Panc1 (cell line): Measurements from ENCODE around the gene ASCL2. TPM values are rescaled to one million over a fixed set of nuclear protein-coding genes. Genes with fewer than 3 reads are reported as not detected.

ENCODE experiments used
- ATAC-seq: fragments of 200-7000 bp; cut with Tn5 transposase; 2 replicates; pipeline ENCODE4 v1.9.1; 2020; ENCODE audit warnings: mild to moderate bottlenecking, moderate library complexity
- BruUV-seq: library from RNA; stranded (reverse); fragments of 400-500 nt; replicated peaks from 2 replicates; lab custom pipeline; 2021; lab: Mats Ljungman, UMichigan
- CTCF ChIA-PET: fragments of 300-600 bp; sonication (Branson Sonifier 250); formaldehyde crosslinking; loops from one replicate; lab custom pipeline; 2022; ENCODE audit warnings: antibody characterized with exemption; lab: Charles Lee
- POLR2A ChIA-PET: fragments of 300-600 bp; sonication (Branson Sonifier 250); formaldehyde crosslinking; loops from one replicate; lab custom pipeline; 2022; ENCODE audit warnings: antibody characterized with exemption; lab: Charles Lee
- DNase-seq: peaks from one replicate; pipeline ENCODE4 v3.0.0-alpha.2; 2010; ENCODE audit warnings: low read depth, low spot score
- H3K27ac ChIP-seq: 2 replicates; pipeline ENCODE4 v1.5.1; 2011; ENCODE audit warnings: mild to moderate bottlenecking, low read length, inconsistent platforms
- H3K27me3 ChIP-seq: fragments of 200-500 bp; sonication (Bioruptor generic); 2 replicates; pipeline ENCODE4 v1.6.0; 2014; ENCODE audit warnings: low read length, inconsistent platforms; ENCODE audit not compliant: control insufficient read depth, insufficient read depth
- H3K36me3 ChIP-seq: fragments of 200-500 bp; sonication (Bioruptor generic); 2 replicates; pipeline ENCODE4 v1.5.1; 2014; ENCODE audit warnings: inconsistent platforms, mild to moderate bottlenecking, low read length, moderate library complexity; ENCODE audit not compliant: control insufficient read depth, insufficient read depth
- H3K4me1 ChIP-seq: 2 replicates; pipeline ENCODE4 v1.5.1; 2011; ENCODE audit warnings: inconsistent platforms, mild to moderate bottlenecking, low read length, moderate library complexity; ENCODE audit not compliant: control insufficient read depth, insufficient read depth
- H3K4me3 ChIP-seq, 2 experiments: 2 replicates each; pipeline ENCODE4 v1.5.1; 2011 to 2012; ENCODE audit warnings: low read depth in 2 of 2, low read length in 2 of 2, mild to moderate bottlenecking in 2 of 2, inconsistent platforms in 1 of 2, moderate library complexity in 1 of 2
- H3K9me3 ChIP-seq: fragments of 200-500 bp; sonication (Bioruptor generic); 2 replicates; pipeline ENCODE4 v1.5.1; 2014; ENCODE audit warnings: low read depth, mild to moderate bottlenecking, inconsistent platforms, low read length, moderate library complexity; ENCODE audit not compliant: control insufficient read depth, insufficient read depth
- POLR2AphosphoS5 ChIP-seq: IDR thresholded peaks from 2 replicates; pipeline ENCODE4 v1.6.1; 2012; ENCODE audit warnings: mild to moderate bottlenecking, low read depth, low read length, moderate library complexity
- SIN3A ChIP-seq: IDR thresholded peaks from 2 replicates; pipeline ENCODE4 v1.6.1; 2012; ENCODE audit warnings: low read depth, mild to moderate bottlenecking, low read length, moderate library complexity, borderline replicate concordance; ENCODE audit not compliant: insufficient read depth
- TCF7L2 ChIP-seq: IDR thresholded peaks from 2 replicates; pipeline ENCODE4 v1.6.1; 2011; ENCODE audit warnings: mild to moderate bottlenecking, low read depth, low read length, inconsistent platforms
- in situ Hi-C: cut with HindIII; loops from 2 replicates; pipeline ENCODE4 v1.10.0; 2016; ENCODE audit warnings: low sequenced_read_pairs, low pct_unique_long_range_greater_than_20kb
- intact Hi-C: fragments of 100-400 bp; cut with micrococcal nuclease; formaldehyde crosslinking; loops from one replicate; pipeline ENCODE4 v1.10.0; 2022; ENCODE audit not compliant: unreplicated experiment
- total RNA-seq: library from RNA; stranded (reverse); gene quantifications from one replicate; pipeline ENCODE4 v1.2.1, GENCODE V29; 2021; ENCODE audit not compliant: unreplicated experiment
- TF ChIP-seq, protein P1 (sequence below), 2 experiments: IDR thresholded peaks; 2 replicates each; pipeline ENCODE4 v1.6.1; 2011 to 2012; ENCODE audit warnings: low read depth in 2 of 2, control low read depth in 1 of 2, low read length in 1 of 2, mild to moderate bottlenecking in 1 of 2, moderate library complexity in 1 of 2; ENCODE audit not compliant: insufficient read depth in 1 of 2
- TF ChIP-seq, protein P2 (sequence below): fragments of 450-650 bp; IDR thresholded peaks from 2 replicates; pipeline ENCODE4 v1.5.1; 2017; ENCODE audit warnings: mild to moderate bottlenecking

ASCL2 gene
- total RNA-seq, 1 experiment from 2014 or later: not detected

DNA sequence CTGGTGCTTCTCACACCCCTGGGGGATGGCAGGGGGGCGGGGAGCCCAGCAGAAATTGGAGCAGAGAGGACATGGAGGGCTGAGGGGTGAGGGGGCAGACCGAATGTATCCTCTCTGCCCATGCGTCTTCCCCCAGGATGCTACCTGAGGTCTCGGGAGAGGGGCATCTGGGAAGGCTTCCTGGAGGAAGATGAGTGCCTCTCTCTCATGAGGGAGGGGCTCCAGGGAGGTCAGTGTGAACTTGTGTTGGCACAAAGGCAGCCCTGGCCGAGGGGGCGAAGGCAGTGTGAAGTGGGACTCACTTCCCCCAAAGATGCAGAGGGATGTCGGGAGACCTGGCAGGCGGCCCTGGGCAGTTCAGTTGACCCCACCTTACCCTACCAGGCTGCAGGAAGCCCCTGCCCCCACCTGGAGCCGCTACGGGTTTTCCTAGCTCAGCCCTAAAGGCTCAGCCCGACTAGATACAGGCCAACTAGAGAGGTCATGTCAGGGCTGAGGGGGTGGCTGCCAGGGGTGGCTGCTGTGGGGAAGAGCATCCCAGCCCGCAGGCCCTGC lies 10.4 kb downstream of the ASCL2 start:
- Histone ChIP-seq H3K27ac (no peak overlapping the region), H3K36me3 (no peaks in the 10 kb centered on the region), H3K9me3 (no peaks in the 10 kb centered on the region), H3K4me1 (no peaks in the 10 kb centered on the region), H3K4me3 (no peak overlapping the region), H3K27me3 (no peaks in the 10 kb centered on the region)
- CTCF ChIA-PET: no interaction called here
- TF ChIP-seq, protein P1, sequence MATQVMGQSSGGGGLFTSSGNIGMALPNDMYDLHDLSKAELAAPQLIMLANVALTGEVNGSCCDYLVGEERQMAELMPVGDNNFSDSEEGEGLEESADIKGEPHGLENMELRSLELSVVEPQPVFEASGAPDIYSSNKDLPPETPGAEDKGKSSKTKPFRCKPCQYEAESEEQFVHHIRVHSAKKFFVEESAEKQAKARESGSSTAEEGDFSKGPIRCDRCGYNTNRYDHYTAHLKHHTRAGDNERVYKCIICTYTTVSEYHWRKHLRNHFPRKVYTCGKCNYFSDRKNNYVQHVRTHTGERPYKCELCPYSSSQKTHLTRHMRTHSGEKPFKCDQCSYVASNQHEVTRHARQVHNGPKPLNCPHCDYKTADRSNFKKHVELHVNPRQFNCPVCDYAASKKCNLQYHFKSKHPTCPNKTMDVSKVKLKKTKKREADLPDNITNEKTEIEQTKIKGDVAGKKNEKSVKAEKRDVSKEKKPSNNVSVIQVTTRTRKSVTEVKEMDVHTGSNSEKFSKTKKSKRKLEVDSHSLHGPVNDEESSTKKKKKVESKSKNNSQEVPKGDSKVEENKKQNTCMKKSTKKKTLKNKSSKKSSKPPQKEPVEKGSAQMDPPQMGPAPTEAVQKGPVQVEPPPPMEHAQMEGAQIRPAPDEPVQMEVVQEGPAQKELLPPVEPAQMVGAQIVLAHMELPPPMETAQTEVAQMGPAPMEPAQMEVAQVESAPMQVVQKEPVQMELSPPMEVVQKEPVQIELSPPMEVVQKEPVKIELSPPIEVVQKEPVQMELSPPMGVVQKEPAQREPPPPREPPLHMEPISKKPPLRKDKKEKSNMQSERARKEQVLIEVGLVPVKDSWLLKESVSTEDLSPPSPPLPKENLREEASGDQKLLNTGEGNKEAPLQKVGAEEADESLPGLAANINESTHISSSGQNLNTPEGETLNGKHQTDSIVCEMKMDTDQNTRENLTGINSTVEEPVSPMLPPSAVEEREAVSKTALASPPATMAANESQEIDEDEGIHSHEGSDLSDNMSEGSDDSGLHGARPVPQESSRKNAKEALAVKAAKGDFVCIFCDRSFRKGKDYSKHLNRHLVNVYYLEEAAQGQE (IDR thresholded peaks at IDR 0.05; ENCODE audit: insufficient read depth in 1 of 2, low read depth in 2 of 2, low read length in 1 of 2): no peak
- TF ChIP-seq POLR2AphosphoS5 (no peak), TCF7L2 (no peak), SIN3A (no peak)
- TF ChIP-seq, protein P2, sequence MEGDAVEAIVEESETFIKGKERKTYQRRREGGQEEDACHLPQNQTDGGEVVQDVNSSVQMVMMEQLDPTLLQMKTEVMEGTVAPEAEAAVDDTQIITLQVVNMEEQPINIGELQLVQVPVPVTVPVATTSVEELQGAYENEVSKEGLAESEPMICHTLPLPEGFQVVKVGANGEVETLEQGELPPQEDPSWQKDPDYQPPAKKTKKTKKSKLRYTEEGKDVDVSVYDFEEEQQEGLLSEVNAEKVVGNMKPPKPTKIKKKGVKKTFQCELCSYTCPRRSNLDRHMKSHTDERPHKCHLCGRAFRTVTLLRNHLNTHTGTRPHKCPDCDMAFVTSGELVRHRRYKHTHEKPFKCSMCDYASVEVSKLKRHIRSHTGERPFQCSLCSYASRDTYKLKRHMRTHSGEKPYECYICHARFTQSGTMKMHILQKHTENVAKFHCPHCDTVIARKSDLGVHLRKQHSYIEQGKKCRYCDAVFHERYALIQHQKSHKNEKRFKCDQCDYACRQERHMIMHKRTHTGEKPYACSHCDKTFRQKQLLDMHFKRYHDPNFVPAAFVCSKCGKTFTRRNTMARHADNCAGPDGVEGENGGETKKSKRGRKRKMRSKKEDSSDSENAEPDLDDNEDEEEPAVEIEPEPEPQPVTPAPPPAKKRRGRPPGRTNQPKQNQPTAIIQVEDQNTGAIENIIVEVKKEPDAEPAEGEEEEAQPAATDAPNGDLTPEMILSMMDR: no peak
- DNase-seq: no peak
- in situ Hi-C loops: no loop called here
- intact Hi-C loops: no loop called here
- BruUV-seq: no TSS peak
- no peak for ATAC-seq
- POLR2A ChIA-PET: no interaction called here

DNA sequence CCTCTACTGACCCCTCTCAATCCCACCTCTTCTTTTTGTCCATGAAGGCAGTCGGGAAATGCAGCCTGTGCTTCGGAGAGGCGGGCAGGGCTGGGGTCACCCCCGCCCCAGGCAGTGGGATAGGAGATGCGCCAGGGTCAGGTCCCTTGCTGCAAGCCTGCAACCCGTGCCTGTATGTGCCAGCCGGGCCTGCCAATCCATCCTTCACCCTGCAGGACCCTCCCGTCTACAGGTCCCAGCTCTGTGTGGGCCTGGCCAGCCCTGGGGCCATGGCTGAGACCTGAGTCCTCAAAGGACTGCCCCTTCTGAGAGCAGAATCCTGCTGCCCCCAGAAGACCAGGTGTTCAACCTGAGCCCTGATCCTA lies 10.9 kb downstream of the ASCL2 start:
- no peak for DNase-seq
- CTCF ChIA-PET: interaction anchor here (0.6 kb wide), 1 partner anchor 44 kb away, joined by 10 read pairs; no protein-coding TSS in a partner anchor
- Histone ChIP-seq H3K4me1 (no peaks in the 10 kb centered on the region), H3K4me3 (no peak overlapping the region), H3K9me3 (no peaks in the 10 kb centered on the region), H3K27ac (no peak overlapping the region), H3K27me3 (no peaks in the 10 kb centered on the region), H3K36me3 (no peaks in the 10 kb centered on the region)
- no peak for ATAC-seq
- in situ Hi-C loops (no loop called here), intact Hi-C loops (no loop called here)
- no peak for TF ChIP-seq SIN3A
- no peak for TF ChIP-seq POLR2AphosphoS5
- TF ChIP-seq, protein P2: no peak
- no TSS peak for BruUV-seq
- POLR2A ChIA-PET: no interaction called here
